Glomerular visceral epithelial cell (primary cell): ENCODE results near the gene CDC7.
"Not testable (repeated sequence)": the region's sequence is repeated elsewhere in the genome, so short reads cannot be mapped to it uniquely, and the experiment has no call there.

Experiments
- DNase-seq: peaks from one replicate; pipeline ENCODE4 v3.0.0-alpha.2; 2016; ENCODE audit errors: extremely low spot score

CDC7 gene

GRCh38 chr1:91510754-91511153, 10.1 kb downstream of the CDC7 start:
- no peak for DNase-seq

GRCh38 chr1:91511386-91511785, 10.7 kb downstream of the CDC7 start:
- peak; percentile 42 for DNase-seq

- DNase-seq = no peak
Measured at GRCh38 chr1:91513160-91513559, 12.5 kb downstream of the CDC7 start.

GRCh38 chr1:91513706-91514105, 13.1 kb downstream of the CDC7 start:
- DNase-seq = no peak

GRCh38 chr1:91515994-91516393, 15.3 kb downstream of the CDC7 start:
- no peak for DNase-seq

GRCh38 chr1:91516605-91517004, 16.0 kb downstream of the CDC7 start:
- not testable (repeated sequence) for DNase-seq

GRCh38 chr1:91519167-91519566, 18.5 kb downstream of the CDC7 start:
- not testable (repeated sequence) for DNase-seq

GRCh38 chr1:91520942-91521507, 20.4 kb downstream of the CDC7 start:
- no peak for DNase-seq

- DNase-seq = peak; percentile 56
Measured at GRCh38 chr1:91523482-91523881, 22.8 kb downstream of the CDC7 start.

- no peak for DNase-seq
Measured at GRCh38 chr1:91526496-91526895, 25.8 kb downstream of the CDC7 start.

GRCh38 chr1:91527266-91527765, 26.7 kb downstream of the CDC7 start:
- DNase-seq = no peak

GRCh38 chr1:91527781-91528180, 27.1 kb downstream of the CDC7 start:
- DNase-seq = no peak

- DNase-seq = peak; percentile 18
Measured at GRCh38 chr1:91529856-91530255, 29.2 kb downstream of the CDC7 start.

GRCh38 chr1:91533361-91534024, 32.8 kb downstream of the CDC7 start:
- DNase-seq = no peak

GRCh38 chr1:91535441-91535840, 34.8 kb downstream of the CDC7 start:
- DNase-seq = no peak

GRCh38 chr1:91537281-91537986, 36.8 kb downstream of the CDC7 start:
- DNase-seq = no peak

- no peak for DNase-seq
Measured at GRCh38 chr1:91537987-91538304, 37.3 kb downstream of the CDC7 start.

GRCh38 chr1:91540910-91541309, 40.3 kb downstream of the CDC7 start:
- no peak for DNase-seq

- DNase-seq = no peak
Measured at GRCh38 chr1:91541918-91542533, 41.4 kb downstream of the CDC7 start.

GRCh38 chr1:91545506-91546300, 45.1 kb downstream of the CDC7 start:
- no peak for DNase-seq

GRCh38 chr1:91546301-91546581, 45.6 kb downstream of the CDC7 start:
- no peak for DNase-seq

- DNase-seq = no peak
Measured at GRCh38 chr1:91546876-91547275, 46.2 kb downstream of the CDC7 start.
